Measurements from ENCODE around the gene HTR2A.

The HTR2A gene

DNA sequence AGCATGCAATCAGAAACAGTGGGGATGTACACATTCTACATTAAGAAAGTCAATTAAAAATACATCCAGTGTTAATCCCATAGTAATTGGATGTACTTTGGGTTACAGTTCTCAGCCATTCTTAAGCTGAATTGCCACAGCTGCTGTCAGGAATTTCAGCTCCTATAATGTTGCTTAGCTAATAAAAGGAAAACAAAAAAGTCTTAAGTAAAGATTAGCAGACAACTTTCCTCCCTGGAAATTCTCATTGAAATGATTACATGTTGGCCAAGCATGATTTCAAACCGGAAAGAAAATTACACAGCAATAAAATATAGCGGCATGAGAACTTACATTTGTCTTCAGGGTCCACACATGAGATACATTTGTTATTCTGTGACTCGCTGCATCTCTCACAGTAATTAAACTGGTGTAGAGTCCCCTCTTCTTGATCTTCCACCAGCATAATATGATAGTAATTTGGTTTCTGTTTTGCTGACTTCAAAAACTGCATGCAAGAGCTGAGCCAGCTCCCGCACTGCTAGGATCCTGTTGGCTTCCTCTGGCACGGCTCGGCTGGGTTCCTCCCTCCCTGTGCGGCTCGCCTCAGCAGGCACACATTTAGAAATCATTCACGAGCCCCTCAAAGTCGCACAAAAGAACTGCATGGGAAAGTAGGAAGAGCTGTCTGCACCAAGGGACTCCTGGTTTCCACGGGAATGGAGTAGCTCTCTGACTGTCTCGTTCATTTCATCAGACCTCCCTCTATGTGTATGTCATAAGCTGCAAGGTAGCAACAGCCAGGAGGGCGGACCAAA lies at the start of gene HTR2A:
Gene HTR2A (minus strand): TSS at position 713 of the 797 bp plus-strand sequence. CDS start 1,147 bp downstream, outside the sequence.
- peak within 1 kb of the TSS; percentile 67 to 89 for H3K27ac ChIP-seq
- no peak for DNase-seq (ENCODE audit: low spot score)
- TF ChIP-seq, protein P1, sequence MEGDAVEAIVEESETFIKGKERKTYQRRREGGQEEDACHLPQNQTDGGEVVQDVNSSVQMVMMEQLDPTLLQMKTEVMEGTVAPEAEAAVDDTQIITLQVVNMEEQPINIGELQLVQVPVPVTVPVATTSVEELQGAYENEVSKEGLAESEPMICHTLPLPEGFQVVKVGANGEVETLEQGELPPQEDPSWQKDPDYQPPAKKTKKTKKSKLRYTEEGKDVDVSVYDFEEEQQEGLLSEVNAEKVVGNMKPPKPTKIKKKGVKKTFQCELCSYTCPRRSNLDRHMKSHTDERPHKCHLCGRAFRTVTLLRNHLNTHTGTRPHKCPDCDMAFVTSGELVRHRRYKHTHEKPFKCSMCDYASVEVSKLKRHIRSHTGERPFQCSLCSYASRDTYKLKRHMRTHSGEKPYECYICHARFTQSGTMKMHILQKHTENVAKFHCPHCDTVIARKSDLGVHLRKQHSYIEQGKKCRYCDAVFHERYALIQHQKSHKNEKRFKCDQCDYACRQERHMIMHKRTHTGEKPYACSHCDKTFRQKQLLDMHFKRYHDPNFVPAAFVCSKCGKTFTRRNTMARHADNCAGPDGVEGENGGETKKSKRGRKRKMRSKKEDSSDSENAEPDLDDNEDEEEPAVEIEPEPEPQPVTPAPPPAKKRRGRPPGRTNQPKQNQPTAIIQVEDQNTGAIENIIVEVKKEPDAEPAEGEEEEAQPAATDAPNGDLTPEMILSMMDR (IDR thresholded peaks at IDR 0.05), result no peak
- peak within 1 kb of the TSS; percentile 76 for H3K4me3 ChIP-seq

DNA sequence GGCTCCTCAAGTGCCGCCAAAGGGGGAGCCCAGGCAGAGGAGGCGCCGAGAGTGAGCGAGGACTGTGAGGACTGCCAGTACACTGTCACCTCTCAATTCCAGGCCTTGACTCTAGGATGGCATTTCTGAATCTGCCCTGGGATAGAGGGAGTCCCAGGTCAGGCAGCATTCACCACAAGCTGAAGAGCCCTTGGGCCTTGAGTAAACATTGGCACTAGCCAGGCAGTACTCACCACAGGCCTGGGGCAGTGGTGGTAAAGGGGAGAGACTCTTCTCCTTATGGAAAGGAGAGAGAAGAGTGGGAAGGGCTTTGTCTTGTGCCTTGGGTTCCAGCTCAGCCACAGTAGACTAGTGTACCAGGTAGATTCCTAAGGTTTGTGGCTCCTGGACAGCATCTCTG lies 39.7 kb upstream of the HTR2A start:
- no peak for DNase-seq (ENCODE audit: low spot score)
- TF ChIP-seq, protein P1 (IDR thresholded peaks at IDR 0.05), result no peak
- Histone ChIP-seq H3K27ac (no peak overlapping the region), H3K4me3 (no peak overlapping the region)

DNA sequence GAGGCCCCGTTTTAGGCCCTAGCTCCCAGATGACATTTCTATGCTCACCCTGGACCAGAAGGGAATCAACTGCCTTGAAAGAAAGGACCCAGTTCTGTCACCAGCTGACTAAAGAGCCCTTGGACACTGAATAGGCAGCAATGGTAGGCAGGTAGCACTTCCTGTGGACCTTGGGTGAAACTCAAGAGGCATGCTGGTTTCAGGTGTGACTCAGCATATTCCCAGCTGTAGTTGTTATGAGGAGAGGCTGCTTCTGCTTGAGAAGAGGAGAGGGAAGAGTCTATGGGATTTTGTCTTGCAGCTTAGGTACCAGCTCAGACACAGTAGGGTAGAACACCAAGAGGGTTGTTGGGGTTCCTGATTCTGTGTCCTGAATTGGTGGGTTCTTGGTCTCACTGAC lies 37.9 kb upstream of the HTR2A start:
- DNase-seq (ENCODE audit: low spot score), result no peak
- TF ChIP-seq, protein P1 (IDR thresholded peaks at IDR 0.05), result no peak
- no peak overlapping the region for H3K27ac ChIP-seq
- no peak overlapping the region for H3K4me3 ChIP-seq

DNA sequence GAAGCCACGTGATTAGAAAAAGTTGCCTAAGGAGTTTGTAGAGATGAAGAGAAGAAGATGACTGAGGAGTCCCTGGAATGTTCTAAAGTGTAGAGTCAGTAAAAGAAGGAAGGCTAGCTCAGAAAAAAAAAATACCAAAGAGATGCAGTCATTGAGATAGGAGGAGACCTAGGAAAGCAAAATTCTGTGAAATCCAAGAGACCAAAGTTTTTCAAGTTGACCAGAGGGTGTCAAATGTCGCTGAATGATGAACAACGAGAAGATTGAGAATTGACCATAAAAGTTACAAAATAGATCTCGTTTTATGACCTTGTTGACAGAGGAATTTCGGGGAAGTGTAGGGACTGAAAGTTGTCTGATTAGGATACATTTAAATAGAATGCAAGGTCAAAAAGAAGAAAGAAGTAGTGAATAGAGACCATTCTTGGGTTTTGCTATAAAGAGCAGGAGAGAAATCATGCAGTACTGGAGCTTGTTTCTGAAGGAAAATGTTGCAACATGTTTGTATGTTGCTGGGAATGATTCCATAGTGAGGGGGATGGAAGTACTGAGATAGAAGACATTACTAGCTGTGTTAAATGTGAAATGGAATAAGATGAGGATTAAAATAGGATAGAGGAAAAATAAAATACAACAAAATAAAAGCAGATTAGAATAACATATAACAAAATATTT lies 30.2 kb upstream of the HTR2A start:
- H3K27ac ChIP-seq, result no peak overlapping the region
- H3K4me3 ChIP-seq, result no peak overlapping the region
- no peak for DNase-seq (ENCODE audit: low spot score)
- TF ChIP-seq, protein P1 (IDR thresholded peaks at IDR 0.05), result no peak

DNA sequence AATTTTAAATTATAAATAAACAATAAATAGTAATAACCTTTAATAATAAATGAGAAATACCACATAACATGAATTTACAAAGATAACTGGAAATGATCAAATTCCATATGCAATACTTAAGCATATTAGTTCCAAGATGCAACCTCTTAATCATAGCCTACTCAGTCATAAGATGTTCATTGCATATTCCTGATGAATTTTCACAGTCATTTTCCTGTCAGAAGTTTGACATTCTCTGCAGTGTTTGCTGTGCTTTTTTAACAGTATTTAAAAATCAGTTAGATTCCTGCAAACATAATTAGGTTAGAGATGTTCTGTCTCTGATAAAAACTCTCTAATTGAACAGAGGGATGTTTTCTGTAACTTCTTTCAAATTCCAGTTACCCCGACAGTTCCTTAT lies 28.6 kb upstream of the HTR2A start:
- no peak for DNase-seq (ENCODE audit: low spot score)
- TF ChIP-seq, protein P1 (IDR thresholded peaks at IDR 0.05), result no peak
- H3K4me3 ChIP-seq, result no peak overlapping the region
- H3K27ac ChIP-seq, result no peak overlapping the region

DNA sequence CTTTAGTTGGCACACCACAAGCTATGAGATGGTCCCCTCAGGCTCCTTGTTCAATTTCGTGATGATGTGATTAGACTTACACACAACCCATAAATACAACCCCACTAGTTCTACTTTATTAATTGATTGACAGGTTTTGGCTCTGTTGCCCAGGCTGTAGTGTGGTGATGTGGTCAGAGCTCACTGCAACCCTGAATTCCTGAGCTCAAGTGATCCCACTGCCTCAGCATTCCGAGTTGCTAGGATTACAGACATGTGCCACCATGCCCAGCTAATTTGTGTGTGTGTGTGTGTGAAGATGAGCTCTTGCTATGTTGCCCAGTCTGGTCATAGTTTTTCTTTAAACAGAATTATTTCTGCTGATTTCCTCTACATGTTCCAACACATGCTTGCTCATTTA lies 17.5 kb upstream of the HTR2A start:
- no peak overlapping the region for H3K4me3 ChIP-seq
- no peak for DNase-seq (ENCODE audit: low spot score)
- TF ChIP-seq, protein P1 (IDR thresholded peaks at IDR 0.05), result no peak
- no peak overlapping the region for H3K27ac ChIP-seq

- Histone ChIP-seq H3K27ac (no peak overlapping the region), H3K4me3 (no peak overlapping the region)
- TF ChIP-seq, protein P1 (IDR thresholded peaks at IDR 0.05), result no peak
- no peak for DNase-seq (ENCODE audit: low spot score)
Observed at GRCh38 chr13:46913757-46914156, 16.9 kb upstream of the HTR2A start.
